Transverse colon (tissue), 4 donors: ENCODE results near the gene SPRTN. TPM values are rescaled to one million over a fixed set of nuclear protein-coding genes. Genes with fewer than 3 reads are reported as not detected.

Source experiments
- DNase-seq: peaks from one replicate; pipeline ENCODE4 v3.0.0-alpha.2; 2019
- H3K27ac ChIP-seq, 4 donors: fragments of 200-600 bp; sonication (generic); 2 replicates each; pipeline ENCODE4 v1.5.1; 2016 to 2018; ENCODE audit warnings: inconsistent platforms in 4 of 4
- H3K27me3 ChIP-seq: fragments of 200-600 bp; sonication (generic); 2 replicates; pipeline ENCODE4 v1.5.1; 2017; ENCODE audit warnings: inconsistent platforms
- H3K36me3 ChIP-seq, 4 donors: fragments of 200-600 bp; sonication (generic); 2 replicates each; pipeline ENCODE4 v1.5.1; 2017 to 2019; ENCODE audit warnings: inconsistent platforms in 4 of 4
- H3K4me1 ChIP-seq, 4 donors: fragments of 200-600 bp; sonication (generic); 2 replicates each; pipeline ENCODE4 v1.5.1; 2017 to 2020; ENCODE audit warnings: inconsistent platforms in 4 of 4
- H3K4me3 ChIP-seq, 4 donors: fragments of 200-600 bp; sonication (generic); 1 replicate in 1 of 4; 2 replicates in 3 of 4; pipeline versions ENCODE4 v1.5.1 to v1.6.1; 2017 to 2019; ENCODE audit warnings: inconsistent platforms in 4 of 4
- H3K9me3 ChIP-seq, 2 donors: fragments of 200-600 bp; sonication (generic); 2 replicates each; pipeline ENCODE4 v1.5.1; 2017 to 2019; ENCODE audit warnings: inconsistent platforms in 2 of 2
- EP300 ChIP-seq: sonication (generic); formaldehyde crosslinking; IDR thresholded peaks from one replicate; pipeline ENCODE4 v1.6.1; 2017; ENCODE audit warnings: antibody characterized with exemption, low read depth
- POLR2A ChIP-seq: fragments of 450-650 bp; IDR thresholded peaks from one replicate; pipeline ENCODE4 v1.6.1; 2016; ENCODE audit warnings: antibody characterized with exemption, mild to moderate bottlenecking, moderate library complexity
- POLR2AphosphoS5 ChIP-seq, 3 donors: sonication (generic); formaldehyde crosslinking; IDR thresholded peaks; one replicate each; pipeline ENCODE4 v1.6.1; 2016; ENCODE audit warnings: antibody characterized with exemption in 3 of 3
- WGBS, 2 donors: methylation state at CpG; one replicate each; pipeline ENCODE4 v1.1.5; 2018; ENCODE audit warnings: low coverage in 1 of 2; 5-methylcytosine and 5-hydroxymethylcytosine counted together
- in situ Hi-C, 4 donors: fragments of 200-750 bp; cut with MboI; loops; one replicate each; pipeline versions ENCODE4 v1.15.0 to v1.15.1; 2017; ENCODE audit warnings: low sequenced_read_pairs in 3 of 4, low pct_ligation_motif_present in 1 of 4, low pct_unique_long_range_greater_than_20kb in 1 of 4
- intact Hi-C: fragments of 100-400 bp; cut with DNase I; formaldehyde crosslinking; loops from one replicate; pipeline ENCODE4 v1.15.1; 2023; ENCODE audit warnings: low total_unique reads
- total RNA-seq, 4 donors: library from RNA; depleted of rRNA; stranded (reverse); fragments of >200 nt; gene quantifications; one replicate each; pipeline ENCODE4 v1.1.0, GENCODE V29; 2016
- TF ChIP-seq, protein P1 (sequence below), 5 experiments: fragments of 200-600 bp in 3 of 5; fragments of 450-650 bp in 2 of 5; sonication (generic) in 3 of 5; IDR thresholded peaks; 1 replicate in 2 of 5; 2 replicates in 3 of 5; pipeline ENCODE4 v1.5.1; 2016 to 2017; ENCODE audit warnings: antibody characterized with exemption in 5 of 5, inconsistent platforms in 3 of 5, mild to moderate bottlenecking in 2 of 5, moderate library complexity in 1 of 5

Gene SPRTN
- total RNA-seq, 4 donors from 2014 or later = 8.0 to 21.6 (median 15.3) TPM

DNA sequence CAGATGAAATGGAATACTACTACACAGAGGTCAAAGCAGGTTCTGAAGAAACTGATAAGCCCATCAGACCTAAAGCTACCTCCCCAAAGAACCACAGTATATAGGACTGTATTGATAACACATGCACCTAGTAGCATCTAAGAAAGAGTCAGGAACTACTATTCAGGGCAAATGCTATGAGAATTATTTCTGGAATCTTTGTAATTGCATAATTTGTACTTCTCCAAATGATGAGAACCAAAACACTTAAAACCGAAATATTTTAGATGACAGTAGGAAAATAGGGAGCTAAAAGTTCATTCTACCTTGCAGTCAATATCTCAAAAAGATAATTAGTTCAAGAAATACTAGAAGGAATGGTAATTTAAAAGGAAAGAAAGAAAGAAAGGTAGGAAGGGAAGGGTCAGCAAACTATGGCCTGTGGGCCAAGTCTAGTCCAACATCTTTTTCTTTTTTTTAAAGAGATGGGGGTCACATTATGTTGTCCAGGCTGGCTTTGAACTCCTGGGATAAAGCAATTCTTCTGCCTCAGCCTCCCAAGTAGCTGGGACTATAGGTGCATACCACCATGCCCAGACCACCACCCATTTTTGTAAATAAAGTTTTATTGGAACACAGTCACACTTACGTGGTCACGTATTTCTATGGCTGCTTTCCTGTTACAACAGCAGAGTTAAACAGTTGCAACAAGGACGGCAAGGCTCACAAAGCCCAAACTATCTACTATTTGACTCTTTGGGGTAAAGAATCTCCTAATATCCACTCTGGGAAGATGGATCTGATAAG, 60.0 kb downstream of the SPRTN start:
- Histone ChIP-seq H3K4me1 (peaks cover 0 to 33% (median 4%) of the 10 kb centered on the region in 4 donors), H3K36me3 (no peaks in the 10 kb centered on the region), H3K4me3 (no peak overlapping the region), H3K9me3 (no peaks in the 10 kb centered on the region), H3K27ac (no peak overlapping the region), H3K27me3 (no peaks in the 10 kb centered on the region)
- DNase-seq = no peak
- 71 to 90% methylated on average over 4 of the region's 4 CpGs for WGBS, 2 donors
- in situ Hi-C loops (no loop called here), intact Hi-C loops (no loop called here)
- TF ChIP-seq EP300 (no peak), POLR2A (no peak), POLR2AphosphoS5 (IDR thresholded peaks at IDR 0.05) (no peak)
- TF ChIP-seq, protein P1, sequence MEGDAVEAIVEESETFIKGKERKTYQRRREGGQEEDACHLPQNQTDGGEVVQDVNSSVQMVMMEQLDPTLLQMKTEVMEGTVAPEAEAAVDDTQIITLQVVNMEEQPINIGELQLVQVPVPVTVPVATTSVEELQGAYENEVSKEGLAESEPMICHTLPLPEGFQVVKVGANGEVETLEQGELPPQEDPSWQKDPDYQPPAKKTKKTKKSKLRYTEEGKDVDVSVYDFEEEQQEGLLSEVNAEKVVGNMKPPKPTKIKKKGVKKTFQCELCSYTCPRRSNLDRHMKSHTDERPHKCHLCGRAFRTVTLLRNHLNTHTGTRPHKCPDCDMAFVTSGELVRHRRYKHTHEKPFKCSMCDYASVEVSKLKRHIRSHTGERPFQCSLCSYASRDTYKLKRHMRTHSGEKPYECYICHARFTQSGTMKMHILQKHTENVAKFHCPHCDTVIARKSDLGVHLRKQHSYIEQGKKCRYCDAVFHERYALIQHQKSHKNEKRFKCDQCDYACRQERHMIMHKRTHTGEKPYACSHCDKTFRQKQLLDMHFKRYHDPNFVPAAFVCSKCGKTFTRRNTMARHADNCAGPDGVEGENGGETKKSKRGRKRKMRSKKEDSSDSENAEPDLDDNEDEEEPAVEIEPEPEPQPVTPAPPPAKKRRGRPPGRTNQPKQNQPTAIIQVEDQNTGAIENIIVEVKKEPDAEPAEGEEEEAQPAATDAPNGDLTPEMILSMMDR (IDR thresholded peaks at IDR 0.05) = no peak

DNA sequence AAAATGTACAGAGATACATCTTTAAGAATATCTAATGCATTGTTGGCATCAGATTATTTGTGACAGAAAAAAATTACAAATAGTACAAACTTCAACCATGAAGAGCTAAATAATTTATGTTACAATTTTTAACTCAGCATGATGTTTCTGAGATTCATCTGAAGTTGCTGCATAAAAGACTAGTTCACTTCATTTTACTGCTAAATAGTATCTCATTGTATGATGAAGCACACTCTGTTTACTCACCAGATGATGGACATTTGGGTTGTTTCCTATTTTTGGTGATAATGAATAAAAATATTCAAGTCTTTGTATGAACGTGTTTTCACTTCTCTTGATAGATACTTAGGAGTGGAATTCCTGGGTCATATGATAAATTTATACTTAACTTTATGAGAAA, 63.4 kb downstream of the SPRTN start:
- no peaks in the 10 kb centered on the region for H3K27me3 ChIP-seq
- no peaks in the 10 kb centered on the region for H3K36me3 ChIP-seq
- WGBS, 2 donors = 0 to 80% methylated on average over 1 of the region's 1 CpG
- DNase-seq = no peak
- H3K4me1 ChIP-seq = peaks cover 0 to 34% (median 2%) of the 10 kb centered on the region in 4 donors
- no peak overlapping the region for H3K27ac ChIP-seq
- intact Hi-C loops (no loop called here), in situ Hi-C loops (no loop called here)
- H3K9me3 ChIP-seq = no peaks in the 10 kb centered on the region
- TF ChIP-seq POLR2A (no peak), EP300 (no peak), POLR2AphosphoS5 (IDR thresholded peaks at IDR 0.05) (no peak)
- TF ChIP-seq, protein P1 (IDR thresholded peaks at IDR 0.05) = no peak
- H3K4me3 ChIP-seq = no peak overlapping the region

DNA sequence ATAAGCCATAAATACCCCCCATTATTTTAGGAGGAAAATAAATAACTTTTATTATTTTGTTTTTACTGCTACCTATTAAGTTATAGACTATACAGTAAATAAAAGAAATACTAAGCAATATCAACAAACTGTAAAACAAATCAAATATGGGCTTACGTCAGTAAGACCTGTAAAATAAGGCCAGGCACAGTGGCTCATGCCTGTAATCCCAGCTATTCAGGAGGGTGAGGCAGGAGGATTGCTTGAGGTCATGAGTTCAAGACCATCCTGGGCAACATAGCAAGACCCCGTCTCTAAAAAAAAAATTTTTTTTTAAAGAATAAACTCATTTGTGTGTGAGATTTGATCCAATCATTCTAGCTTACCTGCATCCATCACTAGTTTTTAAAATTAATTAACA, 66.2 kb downstream of the SPRTN start:
- Histone ChIP-seq H3K36me3 (no peaks in the 10 kb centered on the region), H3K4me1 (peaks cover 18 to 54% (median 27%) of the 10 kb centered on the region in 4 donors), H3K27ac (no peak overlapping the region), H3K4me3 (no peak overlapping the region), H3K27me3 (no peaks in the 10 kb centered on the region), H3K9me3 (no peaks in the 10 kb centered on the region)
- intact Hi-C loops (no loop called here), in situ Hi-C loops (no loop called here)
- DNase-seq = no peak
- WGBS, 2 donors = 54 to 96% methylated on average over 2 of the region's 2 CpGs
- TF ChIP-seq POLR2A (no peak), POLR2AphosphoS5 (IDR thresholded peaks at IDR 0.05) (no peak), EP300 (no peak)
- TF ChIP-seq, protein P1 (IDR thresholded peaks at IDR 0.05) = no peak

Other genes with a start within 250 kb of the SPRTN start
- under 1 TPM in 2 of 4 donors, not detected in 2; under 0.01 to 0.16 TPM for gene TRIM67, start 176.2 kb upstream of the SPRTN start, total RNA-seq
- gene GNPAT, start 97.1 kb upstream of the SPRTN start, total RNA-seq = 100 to 1,000 TPM in 1 of 4 donors, 10 to 100 TPM in 3; 19.5 to 123 (median 36.8) TPM
- 10 to 100 TPM in 3 of 4 donors, 1 to 10 TPM in 1; 9.0 to 18.3 (median 13.3) TPM for gene EXOC8, start 441 bp upstream of the SPRTN start, total RNA-seq
- 10 to 100 TPM; 40.2 to 69.2 (median 51.7) TPM for gene EGLN1, start 84.0 kb downstream of the SPRTN start, total RNA-seq
- gene TSNAX, start 190.4 kb downstream of the SPRTN start, total RNA-seq = 10 to 100 TPM in 3 of 4 donors, 1 to 10 TPM in 1; 8.2 to 27.0 (median 17.3) TPM